Vagina (tissue), 2 donors: ENCODE measurements around the gene TDRD9.

Source experiments
- CTCF ChIP-seq, 3 experiments: fragments of 450-650 bp in 2 of 3; fragments of 200-600 bp in 1 of 3; sonication (generic) in 1 of 3; IDR thresholded peaks; one replicate each; pipeline ENCODE4 v1.5.1; 2017 to 2019; ENCODE audit warnings: antibody characterized with exemption in 3 of 3, mild to moderate bottlenecking in 2 of 3, moderate library complexity in 2 of 3
- POLR2A ChIP-seq, 2 donors: fragments of 450-650 bp; IDR thresholded peaks; one replicate each; pipeline ENCODE4 v1.6.1; 2017; ENCODE audit warnings: antibody characterized with exemption in 2 of 2, mild to moderate bottlenecking in 2 of 2, moderate library complexity in 2 of 2
- POLR2AphosphoS5 ChIP-seq, 2 donors: sonication (generic); formaldehyde crosslinking; IDR thresholded peaks; one replicate each; pipeline ENCODE4 v1.9.0; 2017; ENCODE audit warnings: antibody characterized with exemption in 2 of 2, mild to moderate bottlenecking in 2 of 2, low read depth in 1 of 2; ENCODE audit not compliant: insufficient read depth in 1 of 2

- TF ChIP-seq CTCF (IDR thresholded peaks at IDR 0.05) (no peak), POLR2A (IDR thresholded peaks at IDR 0.05) (no peak), POLR2AphosphoS5 (IDR thresholded peaks at IDR 0.05; ENCODE audit: insufficient read depth in 1 of 2, low read depth in 1 of 2) (no peak)
These were observed 6.8 kb downstream of the TDRD9 start for GRCh38 chr14:103935102-103935501.
